ENCODE measurements around the gene PSMD12. TPM values are rescaled to one million over a fixed set of nuclear protein-coding genes. Genes with fewer than 3 reads are reported as not detected.

PSMD12 gene
- total RNA-seq, 1 experiment from 2014 or later: 84.4 TPM

- no peaks in the 10 kb centered on the region for H3K9me3 ChIP-seq
- no peaks in the 10 kb centered on the region for H3K9me3 Mint-ChIP-seq (ENCODE audit: unreplicated experiment)
- H3K4me3 Mint-ChIP-seq (ENCODE audit: unreplicated experiment): peak within 1 kb of the TSS; percentile 72
- peak within 1 kb of the TSS; percentile 81 for H3K4me3 ChIP-seq (ENCODE audit: low read depth, low read length)
- POLR2A ChIA-PET: no interaction called here
- H3K4me1 Mint-ChIP-seq (ENCODE audit: low read depth, unreplicated experiment): peaks cover 9% of the 10 kb centered on the region
- H3K27ac Mint-ChIP-seq (ENCODE audit: unreplicated experiment): no peak within 1 kb of the TSS
- 0 out of 2 replicates have a peak, but pooled peaks cover 8% of the 10 kb centered on the region for H3K4me1 ChIP-seq
- no peaks in the 10 kb centered on the region for H3K36me3 ChIP-seq (ENCODE audit: control insufficient read depth, insufficient read depth, low read length)
- no TSS peak for BruUV-seq (replicated peaks)
- peak in 1 of 2 experiments; percentile 10 for TF ChIP-seq CTCF (IDR thresholded peaks at IDR 0.05; ENCODE audit: insufficient read depth in 1 of 2, low read depth in 1 of 2, low read length in 1 of 2, severe bottlenecking in 1 of 2, unreplicated experiment in 1 of 2)
- CTCF ChIA-PET: interaction anchor here (0.6 to 0.7 kb wide), 2 partner anchors 150 to 185 kb away, joined by 4 to 7 read pairs; no protein-coding TSS in a partner anchor
- no peaks in the 10 kb centered on the region for H3K27me3 ChIP-seq (replicated peaks; ENCODE audit: control insufficient read depth, insufficient read depth, low read length)
- peaks cover 6% of the 10 kb centered on the region for H3K36me3 Mint-ChIP-seq (ENCODE audit: insufficient read depth, unreplicated experiment)
- peaks cover 3% of the 10 kb centered on the region for H3K27me3 Mint-ChIP-seq (ENCODE audit: insufficient read depth, unreplicated experiment)
- intact Hi-C loops (cut with micrococcal nuclease; ENCODE audit: unreplicated experiment): no loop called here
- DNase-seq: peak; percentile 73 to 85
Observed at GRCh38 chr17:67376737-67377487, 10.5 kb upstream of the PSMD12 start, which contains the start of gene PITPNC1. Gene PITPNC1 (plus strand): TSS chr17:67377281.

GRCh38 chr17:67376415-67376736, 10.0 kb upstream of the PSMD12 start:
- H3K9me3 ChIP-seq: no peaks in the 10 kb centered on the region
- Mint-ChIP-seq H3K4me3 (ENCODE audit: unreplicated experiment) (peak overlapping the region; percentile 72), H3K36me3 (ENCODE audit: insufficient read depth, unreplicated experiment) (peaks cover 6% of the 10 kb centered on the region), H3K27ac (ENCODE audit: unreplicated experiment) (no peak overlapping the region), H3K4me1 (ENCODE audit: low read depth, unreplicated experiment) (peaks cover 9% of the 10 kb centered on the region), H3K9me3 (ENCODE audit: unreplicated experiment) (no peaks in the 10 kb centered on the region), H3K27me3 (ENCODE audit: insufficient read depth, unreplicated experiment) (peaks cover 3% of the 10 kb centered on the region)
- ChIA-PET POLR2A (no interaction called here), CTCF (interaction anchor here (0.6 kb wide), 2 partner anchors 151 to 314 kb away, joined by 3 to 4 read pairs; no protein-coding TSS in a partner anchor)
- H3K4me1 ChIP-seq: 0 out of 2 replicates have a peak, but pooled peaks cover 8% of the 10 kb centered on the region
- no peak for DNase-seq
- intact Hi-C loops (cut with micrococcal nuclease; ENCODE audit: unreplicated experiment): no loop called here
- no TSS peak for BruUV-seq (replicated peaks)
- TF ChIP-seq CTCF (IDR thresholded peaks at IDR 0.05; ENCODE audit: insufficient read depth in 1 of 2, low read depth in 1 of 2, low read length in 1 of 2, severe bottlenecking in 1 of 2, unreplicated experiment in 1 of 2): no peak
- peak overlapping the region; percentile 81 for H3K4me3 ChIP-seq (ENCODE audit: low read depth, low read length)
- H3K27me3 ChIP-seq (replicated peaks; ENCODE audit: control insufficient read depth, insufficient read depth, low read length): no peaks in the 10 kb centered on the region
- no peaks in the 10 kb centered on the region for H3K36me3 ChIP-seq (ENCODE audit: control insufficient read depth, insufficient read depth, low read length)

- BruUV-seq (replicated peaks): no TSS peak
- H3K9me3 ChIP-seq: no peaks in the 10 kb centered on the region
- intact Hi-C loops (cut with micrococcal nuclease; ENCODE audit: unreplicated experiment): no loop called here
- H3K4me3 Mint-ChIP-seq (ENCODE audit: unreplicated experiment): no peak overlapping the region
- peaks cover 9% of the 10 kb centered on the region for H3K4me1 Mint-ChIP-seq (ENCODE audit: low read depth, unreplicated experiment)
- no peaks in the 10 kb centered on the region for H3K36me3 ChIP-seq (ENCODE audit: control insufficient read depth, insufficient read depth, low read length)
- CTCF ChIA-PET: interaction anchor here (0.6 kb wide), 2 partner anchors 151 to 315 kb away, joined by 3 to 4 read pairs; no protein-coding TSS in a partner anchor
- TF ChIP-seq CTCF (IDR thresholded peaks at IDR 0.05; ENCODE audit: insufficient read depth in 1 of 2, low read depth in 1 of 2, low read length in 1 of 2, severe bottlenecking in 1 of 2, unreplicated experiment in 1 of 2): no peak
- H3K4me3 ChIP-seq (ENCODE audit: low read depth, low read length): no peak overlapping the region
- no peaks in the 10 kb centered on the region for H3K9me3 Mint-ChIP-seq (ENCODE audit: unreplicated experiment)
- no peak overlapping the region for H3K27ac Mint-ChIP-seq (ENCODE audit: unreplicated experiment)
- POLR2A ChIA-PET: no interaction called here
- 0 out of 2 replicates have a peak, but pooled peaks cover 8% of the 10 kb centered on the region for H3K4me1 ChIP-seq
- no peaks in the 10 kb centered on the region for H3K27me3 ChIP-seq (replicated peaks; ENCODE audit: control insufficient read depth, insufficient read depth, low read length)
- H3K27me3 Mint-ChIP-seq (ENCODE audit: insufficient read depth, unreplicated experiment): peaks cover 3% of the 10 kb centered on the region
- no peak for DNase-seq
- peaks cover 6% of the 10 kb centered on the region for H3K36me3 Mint-ChIP-seq (ENCODE audit: insufficient read depth, unreplicated experiment)
Observed at GRCh38 chr17:67375716-67376115, 9.3 kb upstream of the PSMD12 start.
